Pons (tissue), 1 donor: Measurements from ENCODE around the gene APBB2.

Experiments
- DNase-seq: peaks from one replicate; pipeline ENCODE4 v3.0.0-alpha.2; 2016; ENCODE audit warnings: low spot score

The APBB2 gene

GRCh38 chr4:40848940-40849339 lies 365.4 kb downstream of the APBB2 start:
- DNase-seq, result peak; percentile 61

- DNase-seq, result no peak
Measured at GRCh38 chr4:40848251-40848650, 366.1 kb downstream of the APBB2 start.

- DNase-seq, result peak; percentile 98
Measured at GRCh38 chr4:40846532-40846931, 367.8 kb downstream of the APBB2 start.

GRCh38 chr4:40845154-40845835 lies 369.0 kb downstream of the APBB2 start:
- DNase-seq, result peak; percentile 81

GRCh38 chr4:40844261-40844660 lies 370.1 kb downstream of the APBB2 start:
- no peak for DNase-seq

GRCh38 chr4:40843696-40844095 lies 370.6 kb downstream of the APBB2 start:
- no peak for DNase-seq

- DNase-seq, result no peak
Measured at GRCh38 chr4:40842725-40843423, 371.5 kb downstream of the APBB2 start.

- DNase-seq, result peak; percentile 46
Measured at GRCh38 chr4:40842318-40842717, 372.0 kb downstream of the APBB2 start.

GRCh38 chr4:40840985-40841571 lies 373.3 kb downstream of the APBB2 start:
- peak; percentile 91 for DNase-seq

- no peak for DNase-seq
Measured at GRCh38 chr4:40840255-40840984, 373.9 kb downstream of the APBB2 start.

GRCh38 chr4:40838742-40839141 lies 375.6 kb downstream of the APBB2 start:
- DNase-seq, result no peak

GRCh38 chr4:40837094-40837870 lies 377.1 kb downstream of the APBB2 start:
- DNase-seq, result peak; percentile 67

GRCh38 chr4:40833212-40833611 lies 381.1 kb downstream of the APBB2 start:
- DNase-seq, result no peak

- no peak for DNase-seq
Measured at GRCh38 chr4:40832175-40832574, 382.2 kb downstream of the APBB2 start.

- DNase-seq, result peak; percentile 92
Measured at GRCh38 chr4:40831146-40831907, 383.0 kb downstream of the APBB2 start.

GRCh38 chr4:40829586-40829985 lies 384.8 kb downstream of the APBB2 start:
- DNase-seq, result no peak

- DNase-seq, result no peak
Measured at GRCh38 chr4:40828661-40829060, 385.7 kb downstream of the APBB2 start.

- no peak for DNase-seq
Measured at GRCh38 chr4:40827758-40828157, 386.6 kb downstream of the APBB2 start.

- DNase-seq, result no peak
Measured at GRCh38 chr4:40826821-40827220, 387.5 kb downstream of the APBB2 start.

GRCh38 chr4:40825014-40825838 lies 389.1 kb downstream of the APBB2 start:
- DNase-seq, result no peak
